Right atrium auricular region (tissue), 2 donors: ENCODE results near the gene TSHZ3. TPM values are rescaled to one million over a fixed set of nuclear protein-coding genes. Genes with fewer than 3 reads are reported as not detected.

Experiments
- DNase-seq: peaks from one replicate; pipeline ENCODE4 v3.0.0-alpha.2; 2019; ENCODE audit warnings: low spot score
- H3K27ac ChIP-seq, 2 donors: fragments of 200-600 bp; sonication (generic); 1 replicate in 1 of 2; 2 replicates in 1 of 2; pipeline ENCODE4 v1.5.1; 2016 to 2019
- H3K27me3 ChIP-seq, 2 donors: fragments of 200-600 bp; sonication (generic); one replicate each; pipeline versions ENCODE4 v1.5.1 to v1.6.0; 2017 to 2019
- H3K36me3 ChIP-seq: fragments of 200-600 bp; sonication (generic); one replicate; pipeline ENCODE4 v1.5.1; 2016
- H3K4me1 ChIP-seq, 2 donors: fragments of 200-600 bp; sonication (generic); one replicate each; pipeline versions ENCODE4 v1.5.1 to v1.6.0; 2017 to 2019
- H3K4me3 ChIP-seq, 2 donors: fragments of 200-600 bp; sonication (generic); 1 replicate in 1 of 2; 2 replicates in 1 of 2; pipeline ENCODE4 v1.5.1; 2017 to 2019; ENCODE audit warnings: mild to moderate bottlenecking in 1 of 2, moderate library complexity in 1 of 2
- H3K9me3 ChIP-seq, 2 donors: fragments of 200-600 bp; sonication (generic); one replicate each; pipeline ENCODE4 v1.5.1; 2019
- total RNA-seq, 2 donors: library from RNA; depleted of rRNA; stranded (reverse); fragments of >200 nt; gene quantifications; one replicate each; pipeline ENCODE4 v1.1.0, GENCODE V29; 2016
- TF ChIP-seq, protein P1 (sequence below), 2 donors: fragments of 200-600 bp; sonication (generic); IDR thresholded peaks; one replicate each; pipeline ENCODE4 v1.5.1; 2019; ENCODE audit warnings: antibody characterized with exemption in 2 of 2

The TSHZ3 gene
- total RNA-seq, 2 donors from 2014 or later = 3.9 to 5.6 TPM

GRCh38 chr19:31257426-31258130 lies 91.7 kb downstream of the TSHZ3 start:
- Histone ChIP-seq H3K4me3 (no peak overlapping the region), H3K27me3 (no peaks in the 10 kb centered on the region), H3K36me3 (no peaks in the 10 kb centered on the region), H3K27ac (no peak overlapping the region), H3K4me1 (peaks cover 0 to 17% of the 10 kb centered on the region in 2 donors), H3K9me3 (no peaks in the 10 kb centered on the region)
- peak; percentile 53 for DNase-seq
- TF ChIP-seq, protein P1, sequence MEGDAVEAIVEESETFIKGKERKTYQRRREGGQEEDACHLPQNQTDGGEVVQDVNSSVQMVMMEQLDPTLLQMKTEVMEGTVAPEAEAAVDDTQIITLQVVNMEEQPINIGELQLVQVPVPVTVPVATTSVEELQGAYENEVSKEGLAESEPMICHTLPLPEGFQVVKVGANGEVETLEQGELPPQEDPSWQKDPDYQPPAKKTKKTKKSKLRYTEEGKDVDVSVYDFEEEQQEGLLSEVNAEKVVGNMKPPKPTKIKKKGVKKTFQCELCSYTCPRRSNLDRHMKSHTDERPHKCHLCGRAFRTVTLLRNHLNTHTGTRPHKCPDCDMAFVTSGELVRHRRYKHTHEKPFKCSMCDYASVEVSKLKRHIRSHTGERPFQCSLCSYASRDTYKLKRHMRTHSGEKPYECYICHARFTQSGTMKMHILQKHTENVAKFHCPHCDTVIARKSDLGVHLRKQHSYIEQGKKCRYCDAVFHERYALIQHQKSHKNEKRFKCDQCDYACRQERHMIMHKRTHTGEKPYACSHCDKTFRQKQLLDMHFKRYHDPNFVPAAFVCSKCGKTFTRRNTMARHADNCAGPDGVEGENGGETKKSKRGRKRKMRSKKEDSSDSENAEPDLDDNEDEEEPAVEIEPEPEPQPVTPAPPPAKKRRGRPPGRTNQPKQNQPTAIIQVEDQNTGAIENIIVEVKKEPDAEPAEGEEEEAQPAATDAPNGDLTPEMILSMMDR (IDR thresholded peaks at IDR 0.05) = no peak

DNA sequence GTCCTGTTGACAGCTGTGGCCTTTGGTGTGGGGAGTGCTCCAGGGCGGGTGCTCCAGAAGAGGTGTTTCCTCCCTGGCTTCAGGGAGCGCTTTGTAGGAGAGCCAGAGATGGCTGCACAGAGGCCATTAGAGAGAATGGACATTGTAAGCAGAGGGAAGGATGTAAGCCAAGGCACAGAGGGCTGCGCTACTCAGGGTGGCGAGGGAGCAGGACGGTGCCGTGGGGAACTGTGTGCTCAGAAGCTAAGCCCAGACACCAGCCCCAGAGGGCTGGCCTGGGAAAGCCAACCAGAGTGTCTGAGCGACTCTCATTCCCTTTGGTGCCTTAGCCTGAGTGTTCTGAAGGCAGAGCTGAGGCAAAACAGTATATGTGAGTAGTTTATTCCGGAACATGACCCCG lies 92.2 kb downstream of the TSHZ3 start:
- H3K27me3 ChIP-seq = no peaks in the 10 kb centered on the region
- H3K9me3 ChIP-seq = no peaks in the 10 kb centered on the region
- no peaks in the 10 kb centered on the region for H3K36me3 ChIP-seq
- H3K4me3 ChIP-seq = no peak overlapping the region
- no peak overlapping the region for H3K27ac ChIP-seq
- no peak for DNase-seq
- peaks cover 0 to 17% of the 10 kb centered on the region in 2 donors for H3K4me1 ChIP-seq
- TF ChIP-seq, protein P1 (IDR thresholded peaks at IDR 0.05) = no peak

DNA sequence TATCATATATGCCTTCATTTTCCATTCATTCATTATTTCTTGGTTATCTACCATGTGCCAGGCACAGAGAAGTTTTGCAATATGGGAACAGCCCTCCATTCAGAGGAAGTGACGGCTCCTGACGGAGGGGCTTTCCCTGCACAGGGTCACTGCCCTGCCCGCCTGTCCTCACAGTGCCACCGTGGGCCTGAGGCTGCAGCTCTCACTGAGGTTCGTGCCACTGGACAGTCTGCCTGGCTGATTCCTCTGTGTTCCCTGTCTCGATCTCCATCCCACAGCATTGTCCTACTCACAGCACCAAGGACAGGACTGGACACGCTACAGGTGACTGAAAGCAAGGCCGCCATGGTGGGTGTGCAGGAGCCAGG lies 92.7 kb downstream of the TSHZ3 start:
- TF ChIP-seq, protein P1 (IDR thresholded peaks at IDR 0.05) = no peak
- no peak overlapping the region for H3K4me3 ChIP-seq
- no peaks in the 10 kb centered on the region for H3K27me3 ChIP-seq
- no peaks in the 10 kb centered on the region for H3K9me3 ChIP-seq
- peak; percentile 47 for DNase-seq
- H3K27ac ChIP-seq = no peak overlapping the region
- no peaks in the 10 kb centered on the region for H3K36me3 ChIP-seq
- peaks cover 0 to 16% of the 10 kb centered on the region in 2 donors for H3K4me1 ChIP-seq

DNA sequence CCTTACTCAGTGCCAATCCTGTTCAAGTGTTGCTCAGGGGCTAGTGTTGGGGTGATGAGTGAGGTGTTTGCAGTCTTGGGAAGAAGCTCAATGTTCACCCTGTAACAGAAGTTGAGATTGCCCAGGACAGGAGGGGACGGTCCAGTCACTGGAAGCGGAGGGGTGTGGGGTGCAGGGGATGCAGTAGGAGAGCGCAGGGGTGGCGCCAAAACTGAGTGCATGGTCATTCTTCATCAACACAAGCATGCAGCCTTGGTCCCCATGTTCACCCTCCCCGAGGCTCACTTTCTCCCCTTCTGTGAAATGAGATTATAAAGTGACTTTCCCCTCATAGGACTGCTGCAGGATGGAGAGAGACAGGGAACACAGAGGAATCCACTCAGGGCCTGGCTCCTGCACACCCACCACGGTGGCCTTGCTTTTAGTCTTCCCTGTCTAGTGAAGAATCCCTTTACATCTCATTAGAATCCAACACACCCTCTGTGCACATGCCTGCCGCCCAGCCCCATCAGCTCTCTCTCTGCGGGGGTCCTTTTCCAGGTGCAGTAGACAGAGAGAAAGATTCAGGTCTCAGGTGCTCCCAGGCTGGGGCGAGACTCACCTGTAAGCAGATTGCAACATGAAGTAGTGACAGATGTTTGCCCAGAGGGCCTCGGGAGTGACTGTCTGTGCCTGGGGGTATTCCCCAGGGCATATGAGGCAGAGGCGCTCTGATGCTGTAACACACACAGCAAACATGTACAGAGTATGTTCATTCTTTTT lies 93.2 kb downstream of the TSHZ3 start:
- no peak overlapping the region for H3K4me3 ChIP-seq

DNA sequence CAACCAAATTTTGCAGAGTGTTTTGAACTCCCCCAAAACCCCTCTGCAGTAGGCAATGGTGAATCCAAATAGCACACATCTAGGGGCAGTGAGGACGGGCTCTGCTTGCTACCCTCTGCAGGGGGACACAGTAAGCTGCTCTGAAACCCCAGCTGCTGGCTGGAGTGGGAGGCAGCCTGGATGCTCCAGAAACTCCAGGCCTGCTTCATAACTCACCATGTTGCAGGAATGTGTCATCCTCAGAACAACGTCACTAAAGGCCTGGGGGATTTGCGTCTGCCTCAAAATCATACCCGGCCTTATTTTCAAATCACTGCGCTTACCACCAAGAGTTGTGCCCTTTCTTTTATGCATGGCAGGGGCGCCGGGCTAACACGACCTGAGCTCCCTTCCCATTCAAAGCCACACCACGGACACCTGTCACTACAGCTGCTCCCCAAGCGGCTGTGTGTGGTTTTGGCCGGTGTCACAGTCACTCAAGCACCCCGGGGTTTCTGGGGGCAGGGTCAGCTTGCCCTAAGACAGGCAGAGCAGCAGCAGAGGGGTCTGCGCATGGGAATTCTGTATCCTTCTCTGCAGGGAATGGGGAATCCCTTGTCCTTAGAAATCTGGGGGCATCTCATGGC lies 93.9 kb downstream of the TSHZ3 start:
- Histone ChIP-seq H3K9me3 (no peaks in the 10 kb centered on the region), H3K27me3 (no peaks in the 10 kb centered on the region), H3K4me1 (peaks cover 0 to 3% of the 10 kb centered on the region in 2 donors), H3K4me3 (no peak overlapping the region), H3K36me3 (no peaks in the 10 kb centered on the region), H3K27ac (no peak overlapping the region)
- DNase-seq = peak; percentile 28
- TF ChIP-seq, protein P1 (IDR thresholded peaks at IDR 0.05) = no peak

More for the DNA sequence above, 93.2 kb downstream of the TSHZ3 start:
- H3K27ac ChIP-seq = no peak overlapping the region
- H3K36me3 ChIP-seq = no peaks in the 10 kb centered on the region
- DNase-seq = peak; percentile 28
- peaks cover 0 to 10% of the 10 kb centered on the region in 2 donors for H3K4me1 ChIP-seq
- H3K27me3 ChIP-seq = no peaks in the 10 kb centered on the region
- TF ChIP-seq, protein P1 (IDR thresholded peaks at IDR 0.05) = no peak
- H3K9me3 ChIP-seq = no peaks in the 10 kb centered on the region
